GM18507 (cell line): ENCODE data around the gene COL6A1.
"Not testable (repeated sequence)": the region's sequence is repeated elsewhere in the genome, so short reads cannot be mapped to it uniquely, and the experiment has no call there.

Experiments
- DNase-seq: peaks from one replicate; pipeline ENCODE4 v3.0.0; 2011; ENCODE audit warnings: low read depth; ENCODE audit not compliant: insufficient read length; ENCODE audit errors: extremely low spot score
- FAIRE-seq: peaks from 2 replicates; lab custom pipeline; 2011; peaks lifted over from hg19 to GRCh38; lab: Jason Lieb, UNC

COL6A1 gene

GRCh38 chr21:45959779-45960390 lies 21.7 kb upstream of the COL6A1 start:
- DNase-seq = no peak
- FAIRE-seq = no peak

GRCh38 chr21:45961408-45961807 lies 20.2 kb upstream of the COL6A1 start:
- not testable (repeated sequence) for DNase-seq, FAIRE-seq

- FAIRE-seq (no peak), DNase-seq (no peak)
Observed at GRCh38 chr21:45962531-45963231, 18.9 kb upstream of the COL6A1 start.

GRCh38 chr21:45963232-45963570 lies 18.4 kb upstream of the COL6A1 start:
- DNase-seq = no peak
- FAIRE-seq = no peak

GRCh38 chr21:45964649-45965048 lies 16.9 kb upstream of the COL6A1 start:
- FAIRE-seq (no peak), DNase-seq (no peak)

- FAIRE-seq (no peak), DNase-seq (no peak)
Observed at GRCh38 chr21:45965084-45965809, 16.3 kb upstream of the COL6A1 start.

- DNase-seq = no peak
- no peak for FAIRE-seq
Observed at GRCh38 chr21:45966791-45967394, 14.7 kb upstream of the COL6A1 start.

GRCh38 chr21:45969921-45970673 lies 11.5 kb upstream of the COL6A1 start:
- no peak for FAIRE-seq

GRCh38 chr21:45970674-45971615 lies 10.6 kb upstream of the COL6A1 start:
- FAIRE-seq (peak; percentile 47), DNase-seq (no peak)

More at GRCh38 chr21:45969921-45970673, 11.5 kb upstream of the COL6A1 start:
- no peak for DNase-seq

GRCh38 chr21:45971616-45972352 lies 9.8 kb upstream of the COL6A1 start:
- FAIRE-seq (no peak), DNase-seq (no peak)

GRCh38 chr21:45972353-45972715 lies 9.2 kb upstream of the COL6A1 start:
- no peak for DNase-seq

GRCh38 chr21:45972716-45973474 lies 8.7 kb upstream of the COL6A1 start:
- FAIRE-seq (no peak), DNase-seq (no peak)

More at GRCh38 chr21:45972353-45972715, 9.2 kb upstream of the COL6A1 start:
- FAIRE-seq = no peak

- DNase-seq = peak; percentile 64
- no peak for FAIRE-seq
Observed at GRCh38 chr21:45973475-45974072, 8.0 kb upstream of the COL6A1 start.

- FAIRE-seq (no peak), DNase-seq (no peak)
Observed at GRCh38 chr21:45974073-45975019, 7.2 kb upstream of the COL6A1 start.

- FAIRE-seq = no peak
- DNase-seq = no peak
Observed at GRCh38 chr21:45975020-45975666, 6.4 kb upstream of the COL6A1 start.
